Loucy (cell line): Measurements from ENCODE around the gene NGFR.

Experiments
- H2AFZ ChIP-seq: fragments of 200-600 bp; sonication (generic); 2 replicates; pipeline ENCODE4 v1.6.0; 2016; ENCODE audit warnings: antibody characterized with exemption, mild to moderate bottlenecking, low read length, moderate library complexity
- H3F3A ChIP-seq: fragments of 200-600 bp; 2 replicates; pipeline ENCODE4 v1.6.0; 2016; ENCODE audit warnings: antibody characterized with exemption, low read depth, mild to moderate bottlenecking
- H3K27me3 ChIP-seq: fragments of 200-600 bp; sonication (generic); 2 replicates; pipeline ENCODE4 v1.6.1; 2014; ENCODE audit warnings: low read length, mild to moderate bottlenecking; ENCODE audit not compliant: insufficient read depth, poor library complexity, severe bottlenecking
- H3K36me3 ChIP-seq: fragments of 200-600 bp; sonication (generic); 2 replicates; pipeline ENCODE4 v1.6.1; 2016; ENCODE audit warnings: low read length; ENCODE audit not compliant: insufficient read depth
- H3K4me1 ChIP-seq: fragments of 200-600 bp; sonication (generic); 2 replicates; pipeline ENCODE4 v1.5.1; 2014; ENCODE audit warnings: low read length, mild to moderate bottlenecking; ENCODE audit not compliant: insufficient read depth, poor library complexity, severe bottlenecking
- H3K4me2 ChIP-seq: fragments of 200-600 bp; sonication (generic); 2 replicates; pipeline ENCODE4 v1.6.0; 2014; ENCODE audit warnings: antibody characterized with exemption, low read length, low read depth, mild to moderate bottlenecking; ENCODE audit not compliant: poor library complexity, severe bottlenecking
- H3K4me3 ChIP-seq: fragments of 200-600 bp; sonication (generic); 2 replicates; pipeline ENCODE4 v1.5.1; 2014; ENCODE audit warnings: low read length, mild to moderate bottlenecking, mixed read lengths; ENCODE audit not compliant: poor library complexity, severe bottlenecking
- H3K79me2 ChIP-seq: fragments of 200-600 bp; sonication (generic); 2 replicates; pipeline ENCODE4 v1.6.1; 2014; ENCODE audit warnings: low read length; ENCODE audit not compliant: insufficient read depth
- H3K9ac ChIP-seq: fragments of 200-600 bp; sonication (generic); 2 replicates; pipeline ENCODE4 v1.6.0; 2014; ENCODE audit warnings: mild to moderate bottlenecking, low read depth, low read length, moderate library complexity; ENCODE audit not compliant: poor library complexity, severe bottlenecking
- H3K9me2 ChIP-seq: fragments of 200-600 bp; sonication (generic); replicated peaks from 2 replicates; pipeline ENCODE4 v1.6.1; 2016; ENCODE audit warnings: low read depth, low read length, mixed read lengths
- H3K9me3 ChIP-seq: fragments of 200-600 bp; sonication (generic); 2 replicates; pipeline ENCODE4 v1.6.1; 2014; ENCODE audit warnings: mild to moderate bottlenecking, antibody characterized with exemption, low read length, low read depth; ENCODE audit not compliant: insufficient read depth
- H4K20me1 ChIP-seq: fragments of 200-600 bp; sonication (generic); 2 replicates; pipeline ENCODE4 v1.6.0; 2014; ENCODE audit warnings: antibody characterized with exemption, low read length, mild to moderate bottlenecking; ENCODE audit not compliant: insufficient read depth, poor library complexity, severe bottlenecking
- CTCF ChIP-seq: fragments of 200-600 bp; sonication (generic); conservative IDR thresholded peaks from 2 replicates; pipeline ENCODE4 v1.5.1; 2014; ENCODE audit warnings: mild to moderate bottlenecking, antibody characterized with exemption, low read length
- EZH2phosphoT487 ChIP-seq: fragments of 200-600 bp; IDR thresholded peaks from 2 replicates; pipeline ENCODE4 v1.6.1; 2018; ENCODE audit warnings: antibody characterized with exemption, mild to moderate bottlenecking, moderate library complexity, borderline replicate concordance

Gene NGFR

DNA sequence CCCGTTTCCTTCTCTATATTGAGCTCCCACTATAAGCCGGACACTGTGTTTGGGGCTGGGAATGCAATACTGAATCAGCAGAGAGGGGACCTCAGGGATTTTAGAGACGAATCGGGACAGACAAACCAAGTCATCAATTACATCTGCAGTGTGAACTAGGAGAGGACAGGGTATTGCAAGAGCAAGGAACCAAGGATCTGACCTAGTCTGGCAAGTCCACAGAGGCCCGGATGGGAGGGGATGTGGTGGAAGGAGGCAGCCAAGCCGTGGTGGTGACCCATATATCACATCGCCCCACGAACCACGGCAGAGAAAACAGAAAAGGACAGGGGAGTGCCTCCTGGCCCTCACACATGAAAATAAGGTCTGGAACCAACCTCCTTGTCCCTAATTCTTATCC lies 52.5 kb downstream of the NGFR start:
- H3K9me3 ChIP-seq = peaks cover 9% of the 10 kb centered on the region; the same call in 1 of the 2 replicates
- no peak overlapping the region for H3K4me3 ChIP-seq
- TF ChIP-seq CTCF (no peak), EZH2phosphoT487 (no peak)
- H3K27me3 ChIP-seq = no peaks in the 10 kb centered on the region
- no peaks in the 10 kb centered on the region for H3K79me2 ChIP-seq
- no peaks in the 10 kb centered on the region for H3K9me2 ChIP-seq
- H3K36me3 ChIP-seq = no peaks in the 10 kb centered on the region
- no peak overlapping the region for H3K9ac ChIP-seq
- H4K20me1 ChIP-seq = no peaks in the 10 kb centered on the region
- no peak overlapping the region for H2AFZ ChIP-seq
- peaks cover 7% of the 10 kb centered on the region for H3K4me1 ChIP-seq
- no peaks in the 10 kb centered on the region for H3F3A ChIP-seq
- H3K4me2 ChIP-seq = no peak overlapping the region

DNA sequence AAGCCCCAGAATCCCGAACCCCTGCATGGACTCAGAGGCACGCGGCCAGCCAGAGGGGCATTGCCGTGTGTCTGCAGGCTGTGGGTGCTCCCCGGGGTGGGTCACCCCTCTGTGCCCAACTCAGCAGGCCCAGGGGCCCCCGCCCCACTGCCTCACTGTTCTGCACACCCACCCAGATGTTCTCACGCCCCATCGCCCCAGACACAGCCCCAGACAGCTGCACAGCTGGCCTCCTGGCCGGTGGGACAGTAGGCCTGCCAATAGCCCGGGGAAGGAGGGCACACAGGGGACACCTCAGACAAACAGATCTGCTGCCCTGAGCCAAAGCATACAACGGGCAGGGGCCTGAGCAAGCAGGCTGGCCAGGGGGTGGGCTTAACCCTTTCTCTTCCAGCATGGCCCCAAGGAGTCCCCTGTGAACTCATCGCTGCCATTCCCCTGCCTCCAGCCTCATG lies 53.0 kb downstream of the NGFR start:
- H3K36me3 ChIP-seq = no peaks in the 10 kb centered on the region
- no peak overlapping the region for H3K4me2 ChIP-seq
- no peaks in the 10 kb centered on the region for H3K27me3 ChIP-seq
- H2AFZ ChIP-seq = no peak overlapping the region
- H3K4me3 ChIP-seq = no peak overlapping the region
- peaks cover 7% of the 10 kb centered on the region for H3K4me1 ChIP-seq
- H3K79me2 ChIP-seq = no peaks in the 10 kb centered on the region
- TF ChIP-seq CTCF = no peak
- TF ChIP-seq EZH2phosphoT487 = no peak
- H3F3A ChIP-seq = no peaks in the 10 kb centered on the region
- H3K9me2 ChIP-seq = no peaks in the 10 kb centered on the region
- no peak overlapping the region for H3K9ac ChIP-seq
- peaks cover 9% of the 10 kb centered on the region; the same call in 1 of the 2 replicates for H3K9me3 ChIP-seq
- H4K20me1 ChIP-seq = no peaks in the 10 kb centered on the region

DNA sequence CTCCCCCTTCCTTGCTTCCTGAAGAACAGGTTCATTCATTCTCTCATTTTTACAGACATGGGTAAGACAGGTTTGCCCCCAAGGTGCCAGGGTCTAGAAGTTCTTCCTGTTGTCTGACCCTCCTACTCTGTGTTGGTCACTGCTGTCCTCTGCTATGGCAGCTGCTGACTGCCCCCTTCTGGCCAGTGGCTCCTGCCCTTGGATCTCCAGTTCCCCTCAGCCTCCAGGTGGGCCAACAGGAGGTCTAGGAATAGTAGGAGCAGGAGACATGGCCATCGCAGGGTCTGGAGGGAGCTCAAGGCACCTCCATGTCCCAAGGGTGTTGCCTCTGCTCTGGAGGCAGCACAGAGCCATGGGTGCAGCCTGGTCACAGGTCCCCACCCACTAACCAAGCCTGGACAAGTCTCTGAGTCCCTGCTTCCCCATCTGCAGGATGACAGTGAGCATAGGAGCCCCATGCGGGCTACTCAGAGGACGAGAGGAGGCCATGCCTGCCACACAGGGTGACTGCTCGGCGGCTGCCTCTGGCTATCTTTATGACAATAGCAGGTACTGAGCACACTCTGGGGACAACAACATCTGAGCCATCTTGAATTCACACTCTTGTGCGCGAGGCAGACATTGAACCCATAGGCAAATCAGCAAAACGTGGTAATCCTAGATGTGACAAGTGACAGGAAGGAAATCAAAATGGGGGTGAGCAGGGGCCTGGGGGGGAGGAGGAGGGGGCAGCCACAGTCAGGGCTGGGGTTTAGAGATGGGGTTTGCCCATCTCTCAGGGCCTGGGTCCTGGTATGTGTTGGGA lies 53.6 kb downstream of the NGFR start:
- H3K4me2 ChIP-seq = no peak overlapping the region
- H3K4me3 ChIP-seq = no peak overlapping the region
- no peak overlapping the region for H3K9ac ChIP-seq
- H3K36me3 ChIP-seq = no peaks in the 10 kb centered on the region
- no peaks in the 10 kb centered on the region for H3K79me2 ChIP-seq
- no peaks in the 10 kb centered on the region for H3K9me2 ChIP-seq
- H3F3A ChIP-seq = no peaks in the 10 kb centered on the region
- TF ChIP-seq CTCF (peak; percentile 86), EZH2phosphoT487 (no peak)
- peaks cover 7% of the 10 kb centered on the region for H3K4me1 ChIP-seq
- H3K9me3 ChIP-seq = peaks cover 5% of the 10 kb centered on the region; the same call in 1 of the 2 replicates
- no peaks in the 10 kb centered on the region for H4K20me1 ChIP-seq
- no peak overlapping the region; the same call in 1 of the 2 replicates for H2AFZ ChIP-seq
- no peaks in the 10 kb centered on the region for H3K27me3 ChIP-seq
